NCI-H128 (cell line): ENCODE data around the gene SMAD6.

Source experiments
- DNase-seq: peaks from one replicate; lab custom pipeline; 2025; ENCODE audit not compliant: unreplicated experiment; lab: John Stamatoyannopoulos, UW

The SMAD6 gene

DNA sequence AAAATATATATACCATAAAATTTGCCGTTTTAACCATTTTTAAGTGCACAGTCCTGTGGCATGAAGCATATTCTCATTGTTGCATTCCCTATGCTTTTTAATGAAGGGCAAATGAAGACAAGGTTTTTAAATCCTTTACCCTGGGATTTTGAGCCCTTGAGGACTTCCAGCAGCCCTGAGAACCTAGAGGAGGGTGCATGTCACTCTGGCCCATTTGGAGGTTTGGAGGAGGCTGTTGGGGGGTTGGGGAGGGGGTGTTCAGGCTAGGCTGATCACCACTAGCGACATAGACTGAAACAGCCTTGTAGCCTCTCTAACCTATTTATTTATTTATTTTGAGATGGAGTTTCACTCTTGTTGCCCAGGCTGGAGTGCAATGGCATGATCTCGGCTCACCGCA is 86.0 kb downstream of the SMAD6 start:
- no peak for DNase-seq

DNA sequence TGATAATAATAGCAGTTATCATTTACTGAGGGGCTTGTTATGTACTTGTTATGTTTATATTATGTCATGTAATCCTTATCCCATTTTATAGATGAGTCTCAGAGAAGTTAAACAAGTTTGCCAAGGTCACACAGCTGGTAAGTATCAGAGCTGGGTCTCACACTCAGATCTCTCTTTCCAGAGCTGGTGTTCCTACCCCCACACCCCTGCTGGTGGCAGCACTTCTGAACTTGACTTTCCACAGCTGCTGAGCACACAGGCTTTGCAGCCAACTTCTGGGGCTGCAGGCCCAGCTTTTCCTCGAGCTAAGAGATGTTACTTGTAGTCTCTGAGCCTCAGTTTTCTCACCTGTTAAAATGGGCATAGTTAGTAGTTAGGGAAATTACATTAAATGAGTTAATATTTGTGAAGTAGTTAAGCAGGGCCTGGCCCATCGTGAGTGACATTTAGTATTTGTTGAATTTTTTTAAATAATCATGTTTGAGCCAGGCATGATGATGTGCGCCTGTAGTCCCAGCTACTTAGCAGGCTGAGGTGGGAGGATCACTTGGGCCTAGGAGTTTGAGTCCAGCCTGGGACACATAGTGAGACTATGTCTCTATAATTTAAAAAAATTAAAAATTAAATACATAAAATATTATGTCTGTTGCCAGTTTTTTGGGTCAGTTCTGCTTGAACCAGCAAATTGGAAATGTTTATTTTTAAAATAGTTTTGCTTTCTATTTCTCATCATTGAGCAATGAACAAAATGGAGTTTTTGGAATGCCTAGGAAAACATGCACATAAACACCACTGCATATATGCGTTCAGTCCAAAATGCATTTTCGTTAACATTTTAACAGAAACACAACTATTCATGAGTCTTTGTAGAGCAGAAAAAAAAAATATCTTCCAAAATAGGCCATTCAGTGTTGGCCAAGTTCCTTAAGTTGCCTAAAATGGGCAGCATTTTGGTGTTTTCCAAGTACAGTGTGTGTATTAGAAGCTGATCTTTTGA is 87.3 kb downstream of the SMAD6 start:
- no peak for DNase-seq

DNA sequence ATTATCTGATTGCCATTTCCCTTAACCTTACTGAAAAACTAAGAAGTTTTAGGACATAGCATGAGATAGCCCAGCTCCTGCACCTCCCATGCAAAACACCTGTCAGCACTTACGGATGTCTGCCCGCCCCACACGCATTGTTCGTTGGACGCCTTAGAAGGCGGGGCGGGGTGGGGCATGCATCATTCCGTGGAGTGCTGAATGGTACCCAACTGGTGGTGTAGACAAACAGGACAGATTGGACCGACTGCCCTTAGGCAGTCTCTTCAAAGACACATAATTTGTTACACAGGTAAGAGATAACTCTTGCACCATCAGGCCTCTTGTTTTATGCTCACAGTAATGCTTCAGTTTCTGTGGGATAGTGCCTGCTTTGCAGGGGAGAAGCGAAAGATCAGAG is 93.8 kb downstream of the SMAD6 start:
- no peak for DNase-seq

GRCh38 chr15:66796343-66796742 is 94.3 kb downstream of the SMAD6 start:
- DNase-seq: no peak

- DNase-seq: no peak
Observed at GRCh38 chr15:66797921-66798320, 95.9 kb downstream of the SMAD6 start.

- DNase-seq: no peak
Observed at GRCh38 chr15:66798426-66799061, 96.5 kb downstream of the SMAD6 start.

GRCh38 chr15:66799242-66799641 is 97.2 kb downstream of the SMAD6 start:
- DNase-seq: no peak

- no peak for DNase-seq
Observed at GRCh38 chr15:66800584-66801235, 98.7 kb downstream of the SMAD6 start.

DNA sequence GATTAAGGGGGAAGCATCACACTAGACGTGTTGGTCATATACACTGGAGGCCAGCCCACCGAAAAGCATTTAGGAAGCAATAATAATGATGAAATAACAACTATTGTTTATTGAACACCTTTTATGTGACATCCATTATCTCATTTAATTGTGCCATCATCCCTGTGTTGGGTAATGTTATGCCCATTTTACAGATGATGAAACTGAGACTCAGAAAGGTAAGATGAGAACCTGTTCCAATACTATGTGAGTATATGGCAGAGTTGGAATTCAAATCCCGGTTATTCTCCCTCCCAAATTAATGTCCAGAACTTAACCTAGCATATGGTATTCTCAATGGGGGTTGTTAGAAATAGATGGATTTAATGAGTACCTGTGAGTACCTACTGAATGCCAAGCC is 99.2 kb downstream of the SMAD6 start:
- DNase-seq: no peak

GRCh38 chr15:66802025-66803001 is 100.3 kb downstream of the SMAD6 start:
- no peak for DNase-seq

DNA sequence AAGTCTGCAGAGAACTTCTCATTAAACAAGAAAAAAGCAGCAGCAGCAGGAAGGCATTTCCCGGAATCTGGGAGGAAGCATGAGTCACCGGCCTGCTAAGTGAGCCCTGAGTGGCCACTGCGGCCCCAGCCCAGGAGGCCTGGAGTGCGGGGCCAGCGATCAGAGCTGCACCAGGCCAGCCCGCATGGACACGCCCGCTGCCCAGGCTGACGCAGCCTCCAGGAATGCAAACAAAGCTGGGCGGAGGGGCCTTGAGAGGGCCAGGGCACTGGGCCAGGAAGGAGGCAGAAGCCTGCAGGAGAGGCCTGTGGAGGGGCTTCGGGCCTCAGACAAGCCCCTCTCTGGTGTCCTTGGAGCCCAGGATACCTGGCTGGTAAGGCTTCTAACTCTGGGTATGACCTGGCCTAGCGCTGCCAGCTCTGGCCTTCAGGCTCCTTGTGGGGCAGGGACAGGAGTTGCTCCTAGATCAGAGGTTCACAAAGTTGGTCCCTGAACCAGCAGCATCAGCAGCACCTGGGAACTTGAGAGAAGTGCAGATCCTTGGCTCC is 101.2 kb downstream of the SMAD6 start:
- DNase-seq: no peak

- DNase-seq: no peak
Observed at GRCh38 chr15:66803749-66804148, 101.7 kb downstream of the SMAD6 start.

- DNase-seq: no peak
Observed at GRCh38 chr15:66805202-66805885, 103.3 kb downstream of the SMAD6 start.

GRCh38 chr15:66808181-66808824 is 106.3 kb downstream of the SMAD6 start:
- DNase-seq: no peak

- DNase-seq: no peak
Observed at GRCh38 chr15:66809664-66810063, 107.6 kb downstream of the SMAD6 start.

GRCh38 chr15:66815318-66815717 is 113.3 kb downstream of the SMAD6 start:
- DNase-seq: no peak

DNA sequence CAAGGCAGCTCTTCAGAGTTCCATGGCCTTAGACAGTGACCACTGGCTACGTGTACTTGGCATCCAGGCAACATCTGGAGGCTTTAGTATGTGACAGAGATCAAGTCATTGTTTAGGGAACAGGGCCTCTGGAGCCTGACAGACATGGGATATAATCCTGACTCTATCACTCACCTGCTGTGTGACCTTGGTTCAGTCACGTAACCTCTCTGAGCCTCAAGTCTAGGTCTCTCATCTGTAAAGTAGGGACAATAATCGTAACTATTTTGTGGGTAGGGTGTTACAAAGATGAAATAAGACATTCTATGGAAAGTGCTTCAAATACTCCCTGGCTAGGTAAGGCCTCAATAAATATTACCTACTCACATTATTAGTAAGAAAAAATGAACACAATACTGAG is 114.2 kb downstream of the SMAD6 start:
- no peak for DNase-seq

DNA sequence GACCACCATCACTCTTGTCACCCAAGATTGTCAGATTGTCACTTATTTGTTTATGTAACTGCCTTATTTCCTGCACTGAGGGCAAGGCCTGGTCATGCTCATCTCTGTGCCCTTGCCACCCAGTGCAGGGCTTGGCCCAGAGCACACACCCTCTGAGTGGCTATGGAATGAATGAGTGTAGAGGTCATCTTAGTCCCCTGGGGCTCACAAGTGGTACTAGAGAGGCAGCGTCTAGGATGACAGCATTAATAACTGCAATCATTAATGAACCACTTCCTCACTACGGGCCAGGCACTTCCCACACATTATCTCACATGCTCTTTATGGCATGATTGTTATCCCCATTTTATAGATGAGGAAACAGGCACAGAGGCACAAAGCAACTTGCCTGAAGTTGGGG is 117.0 kb downstream of the SMAD6 start:
- no peak for DNase-seq

GRCh38 chr15:66820481-66821176 is 118.6 kb downstream of the SMAD6 start:
- no peak for DNase-seq
